Ectodermal cell (in vitro differentiated cells): ENCODE measurements around the gene PBX3.

ENCODE experiments used
- H3K27ac ChIP-seq: 2 replicates; pipeline ENCODE4 v1.7.0; 2013; ENCODE audit warnings: mild to moderate bottlenecking, low read depth, low read length; ENCODE audit not compliant: insufficient read depth, poor library complexity, severe bottlenecking
- H3K27me3 ChIP-seq: 2 replicates; pipeline ENCODE4 v1.7.0; 2013; ENCODE audit warnings: mild to moderate bottlenecking, low read length; ENCODE audit not compliant: insufficient read depth, control insufficient read depth, poor library complexity, severe bottlenecking
- H3K36me3 ChIP-seq: one replicate; pipeline ENCODE4 v1.7.0; 2013; ENCODE audit warnings: low read length; ENCODE audit not compliant: control insufficient read depth, insufficient read depth
- H3K4me1 ChIP-seq: one replicate; pipeline ENCODE4 v1.7.0; 2013; ENCODE audit warnings: low read length; ENCODE audit not compliant: control insufficient read depth, insufficient read depth
- H3K4me3 ChIP-seq: 2 replicates; pipeline ENCODE4 v1.7.0; 2013; ENCODE audit warnings: low read depth, low read length, control low read depth; ENCODE audit not compliant: insufficient read depth
- H3K9me3 ChIP-seq: 2 replicates; pipeline ENCODE4 v1.7.0; 2013; ENCODE audit warnings: mild to moderate bottlenecking, low read length, moderate library complexity; ENCODE audit not compliant: control insufficient read depth
- WGBS, 2 experiments: methylation state at CpG; one replicate each; pipeline ENCODE4 v1.1.7; 2013; ENCODE audit warnings: missing lambda C conversion rate in 2 of 2; 5-methylcytosine and 5-hydroxymethylcytosine counted together

The PBX3 gene

DNA sequence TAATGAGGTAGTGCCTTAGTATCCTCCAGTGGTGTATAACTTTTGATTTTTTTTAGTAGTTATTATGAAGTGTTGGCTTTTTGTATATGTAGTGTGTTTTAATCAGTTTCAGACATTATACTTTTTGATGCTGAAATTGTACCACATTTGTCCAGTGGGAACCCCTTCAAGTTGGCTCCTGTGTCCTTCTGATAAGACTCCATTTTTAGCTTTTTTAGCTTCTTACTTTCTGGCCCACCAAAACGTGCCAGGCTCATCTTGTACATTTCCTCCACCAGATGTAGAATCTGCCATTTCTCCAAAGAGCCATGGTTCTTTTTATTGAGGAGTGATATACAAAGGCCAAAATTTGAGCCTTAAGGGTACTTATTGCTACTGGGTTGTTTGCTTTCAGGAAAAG is 84.4 kb downstream of the PBX3 start:
- Histone ChIP-seq H3K4me1 (no peaks in the 10 kb centered on the region), H3K4me3 (no peak overlapping the region), H3K36me3 (no peaks in the 10 kb centered on the region), H3K27ac (no peak overlapping the region), H3K27me3 (no peaks in the 10 kb centered on the region), H3K9me3 (no peaks in the 10 kb centered on the region)
- WGBS, 2 experiments, result 100% methylated on average over 1 of the region's 1 CpG

DNA sequence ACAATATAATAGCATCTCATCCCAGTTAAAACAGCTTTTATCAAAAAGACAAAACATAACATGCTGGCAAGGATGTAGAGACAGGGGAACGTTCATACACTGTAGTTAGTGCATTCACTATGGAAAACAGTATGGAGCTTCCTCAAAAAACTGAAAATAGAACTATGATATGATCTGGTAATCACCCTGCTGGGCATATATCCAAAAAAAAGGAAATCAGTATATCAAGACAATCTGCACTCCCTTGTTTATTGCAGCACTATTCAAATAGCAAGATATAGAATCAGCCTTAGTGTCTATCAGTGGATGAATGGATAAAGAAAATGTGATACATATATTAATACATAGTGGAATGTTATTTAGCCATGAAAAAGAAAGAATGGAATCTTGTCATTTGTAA is 88.5 kb downstream of the PBX3 start:
- H3K4me1 ChIP-seq, result no peaks in the 10 kb centered on the region
- H3K36me3 ChIP-seq, result no peaks in the 10 kb centered on the region
- 100% methylated on average over 1 of the region's 1 CpG; no CpG with 5 or more reads in 1 of the 2 experiments for WGBS, 2 experiments
- H3K4me3 ChIP-seq, result no peak overlapping the region
- no peaks in the 10 kb centered on the region for H3K27me3 ChIP-seq
- no peaks in the 10 kb centered on the region for H3K9me3 ChIP-seq
- H3K27ac ChIP-seq, result no peak overlapping the region

DNA sequence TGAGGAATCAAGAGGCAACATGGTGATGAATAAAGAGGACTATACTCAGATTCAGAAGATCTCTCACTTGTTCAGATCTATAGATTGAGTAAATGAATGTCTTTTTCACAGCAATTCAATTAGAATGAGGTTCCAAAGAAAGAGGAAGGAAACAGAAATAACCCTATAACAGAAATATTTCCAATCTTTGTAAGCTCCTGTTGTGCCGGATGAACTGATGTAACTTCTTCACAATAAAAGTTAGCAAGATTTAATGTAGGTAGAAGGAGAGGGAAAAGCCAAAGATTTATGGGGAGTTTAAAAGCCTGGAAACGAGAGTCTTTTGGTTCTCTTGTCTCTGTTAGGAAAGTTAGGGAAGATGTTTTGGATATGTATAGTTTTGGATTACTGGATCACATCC is 92.1 kb downstream of the PBX3 start:
- H3K36me3 ChIP-seq, result no peaks in the 10 kb centered on the region
- H3K4me1 ChIP-seq, result peaks cover 22% of the 10 kb centered on the region
- H3K27ac ChIP-seq, result no peak overlapping the region
- H3K9me3 ChIP-seq, result no peaks in the 10 kb centered on the region
- H3K27me3 ChIP-seq, result no peaks in the 10 kb centered on the region
- 90 to 94% methylated on average over 2 of the region's 2 CpGs for WGBS, 2 experiments
- no peak overlapping the region for H3K4me3 ChIP-seq

DNA sequence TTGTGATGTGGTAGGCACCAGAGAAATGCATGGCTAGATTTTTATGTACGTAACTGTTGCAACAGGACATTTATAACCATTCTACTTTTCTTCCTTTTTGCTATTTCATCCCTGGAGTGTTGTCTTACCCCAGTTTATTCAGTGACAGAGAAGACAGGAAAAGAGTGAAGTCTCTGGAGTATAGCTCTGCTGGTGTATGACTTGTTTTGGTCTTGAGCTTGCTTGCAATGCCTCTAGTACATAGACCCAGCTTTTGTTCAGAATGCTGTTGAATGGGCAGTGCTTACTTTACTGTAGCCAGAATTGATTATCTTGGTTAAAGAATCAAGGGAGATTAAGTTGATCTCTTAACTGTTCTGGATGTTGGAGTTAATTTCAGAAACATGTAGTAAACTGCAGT is 94.3 kb downstream of the PBX3 start:
- 100% methylated on average over 1 of the region's 1 CpG for WGBS, 2 experiments

GRCh38 chr9:125842242-125842641 is 95.1 kb downstream of the PBX3 start:
- Histone ChIP-seq H3K4me3 (no peak overlapping the region), H3K9me3 (no peaks in the 10 kb centered on the region), H3K27me3 (no peaks in the 10 kb centered on the region), H3K36me3 (no peaks in the 10 kb centered on the region), H3K4me1 (peaks cover 22% of the 10 kb centered on the region), H3K27ac (no peak overlapping the region)
- WGBS, 2 experiments, result 88 to 100% methylated on average over 1 of the region's 1 CpG

More for the DNA sequence above, 94.3 kb downstream of the PBX3 start:
- Histone ChIP-seq H3K9me3 (no peaks in the 10 kb centered on the region), H3K4me3 (no peak overlapping the region), H3K27me3 (no peaks in the 10 kb centered on the region), H3K27ac (no peak overlapping the region), H3K36me3 (no peaks in the 10 kb centered on the region), H3K4me1 (peaks cover 22% of the 10 kb centered on the region)

DNA sequence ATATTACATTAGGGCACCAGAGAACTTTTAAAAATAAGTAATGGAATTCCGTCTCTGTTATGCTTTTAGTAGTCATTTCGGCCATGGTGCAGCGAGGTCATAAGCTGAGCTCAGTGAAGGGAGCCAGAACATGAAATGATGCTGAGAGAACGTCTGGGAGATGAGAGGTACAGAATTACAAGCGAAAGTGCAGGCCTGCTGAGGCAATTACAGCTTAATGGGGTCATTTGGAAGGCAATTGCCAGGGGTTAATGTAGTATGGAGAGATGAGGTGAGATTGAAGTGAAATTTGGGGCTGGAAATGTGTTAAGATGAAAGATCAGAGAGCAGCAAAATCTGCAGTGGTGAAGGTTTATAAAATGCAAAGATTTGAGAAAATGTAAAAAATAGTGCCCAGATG is 96.5 kb downstream of the PBX3 start:
- Histone ChIP-seq H3K4me3 (no peak overlapping the region), H3K36me3 (no peaks in the 10 kb centered on the region), H3K4me1 (peaks cover 22% of the 10 kb centered on the region), H3K9me3 (no peaks in the 10 kb centered on the region), H3K27ac (no peak overlapping the region), H3K27me3 (no peaks in the 10 kb centered on the region)
- 62 to 68% methylated on average over 5 of the region's 5 CpGs for WGBS, 2 experiments

GRCh38 chr9:125844611-125845010 is 97.4 kb downstream of the PBX3 start:
- Histone ChIP-seq H3K4me1 (peaks cover 22% of the 10 kb centered on the region), H3K27ac (no peak overlapping the region), H3K9me3 (no peaks in the 10 kb centered on the region), H3K27me3 (no peaks in the 10 kb centered on the region), H3K4me3 (no peak overlapping the region), H3K36me3 (no peaks in the 10 kb centered on the region)
- 81 to 83% methylated on average over 3 of the region's 3 CpGs for WGBS, 2 experiments

- Histone ChIP-seq H3K4me1 (peaks cover 22% of the 10 kb centered on the region), H3K27ac (no peak overlapping the region), H3K4me3 (no peak overlapping the region), H3K27me3 (no peaks in the 10 kb centered on the region), H3K36me3 (no peaks in the 10 kb centered on the region), H3K9me3 (no peaks in the 10 kb centered on the region)
- 91 to 97% methylated on average over 4 to 5 of the region's 5 CpGs for WGBS, 2 experiments
Observed at GRCh38 chr9:125845271-125845808, 98.2 kb downstream of the PBX3 start.

- H3K4me1 ChIP-seq, result peaks cover 10% of the 10 kb centered on the region
- H3K27ac ChIP-seq, result no peak overlapping the region
- H3K27me3 ChIP-seq, result no peaks in the 10 kb centered on the region
- H3K9me3 ChIP-seq, result no peaks in the 10 kb centered on the region
- no peaks in the 10 kb centered on the region for H3K36me3 ChIP-seq
- H3K4me3 ChIP-seq, result no peak overlapping the region
- 90 to 94% methylated on average over 2 of the region's 2 CpGs for WGBS, 2 experiments
Observed at GRCh38 chr9:125847735-125848134, 100.6 kb downstream of the PBX3 start.

GRCh38 chr9:125850106-125850632 is 103.0 kb downstream of the PBX3 start:
- Histone ChIP-seq H3K4me3 (no peak overlapping the region), H3K27ac (no peak overlapping the region), H3K4me1 (peaks cover 4% of the 10 kb centered on the region), H3K36me3 (no peaks in the 10 kb centered on the region), H3K9me3 (no peaks in the 10 kb centered on the region), H3K27me3 (no peaks in the 10 kb centered on the region)
- WGBS, 2 experiments, result 90 to 95% methylated on average over 2 to 3 of the region's 3 CpGs

GRCh38 chr9:125850763-125851162 is 103.6 kb downstream of the PBX3 start:
- no peak overlapping the region for H3K4me3 ChIP-seq
- H3K27ac ChIP-seq, result no peak overlapping the region
- no peaks in the 10 kb centered on the region for H3K9me3 ChIP-seq
- H3K27me3 ChIP-seq, result no peaks in the 10 kb centered on the region
- no peaks in the 10 kb centered on the region for H3K36me3 ChIP-seq
- peaks cover 4% of the 10 kb centered on the region for H3K4me1 ChIP-seq
- 81 to 82% methylated on average over 1 of the region's 1 CpG for WGBS, 2 experiments
